GM21717 (cell line): ENCODE results near the gene TRIB2.
A peak's percentile ranks its signal among the peaks of the same experiment; 100 is the strongest.

ENCODE experiments used
- ATAC-seq: cut with Tn5 transposase; IDR thresholded peaks from one replicate; pipeline ENCODE4 v1.9.1; 2021; ENCODE audit warnings: mild to moderate bottlenecking, moderate library complexity; ENCODE audit not compliant: unreplicated experiment

The TRIB2 gene

GRCh38 chr2:12719400-12720277 lies 2.9 kb downstream of the TRIB2 start:
- ATAC-seq, result no peak

GRCh38 chr2:12720278-12720620 lies 3.5 kb downstream of the TRIB2 start:
- no peak for ATAC-seq

- no peak for ATAC-seq
Measured at GRCh38 chr2:12720754-12721378, 4.1 kb downstream of the TRIB2 start.

- ATAC-seq, result no peak
Measured at GRCh38 chr2:12721566-12722446, 5.1 kb downstream of the TRIB2 start.

- ATAC-seq, result no peak
Measured at GRCh38 chr2:12722447-12723316, 5.9 kb downstream of the TRIB2 start.

GRCh38 chr2:12723736-12724463 lies 7.2 kb downstream of the TRIB2 start:
- ATAC-seq, result no peak

- no peak for ATAC-seq
Measured at GRCh38 chr2:12725233-12726187, 8.8 kb downstream of the TRIB2 start.

- no peak for ATAC-seq
Measured at GRCh38 chr2:12726271-12726670, 9.5 kb downstream of the TRIB2 start.

GRCh38 chr2:12727065-12727464 lies 10.3 kb downstream of the TRIB2 start:
- no peak for ATAC-seq

GRCh38 chr2:12727641-12728040 lies 10.9 kb downstream of the TRIB2 start:
- ATAC-seq, result no peak

- peak; percentile 92 for ATAC-seq
Measured at GRCh38 chr2:12728221-12728777, 11.6 kb downstream of the TRIB2 start.

GRCh38 chr2:12730265-12730664 lies 13.5 kb downstream of the TRIB2 start:
- ATAC-seq, result no peak

GRCh38 chr2:12731701-12732280 lies 15.1 kb downstream of the TRIB2 start:
- ATAC-seq, result no peak

GRCh38 chr2:12732651-12733050 lies 15.9 kb downstream of the TRIB2 start:
- no peak for ATAC-seq

- ATAC-seq, result no peak
Measured at GRCh38 chr2:12733846-12734245, 17.1 kb downstream of the TRIB2 start.

- no peak for ATAC-seq
Measured at GRCh38 chr2:12734914-12735654, 18.3 kb downstream of the TRIB2 start.

GRCh38 chr2:12737297-12737696 lies 20.6 kb downstream of the TRIB2 start:
- no peak for ATAC-seq
